ENCODE data around the gene GALNTL6. TPM values are rescaled to one million over a fixed set of nuclear protein-coding genes. Genes with fewer than 3 reads are reported as not detected.

The GALNTL6 gene
- polyA plus RNA-seq, 1 donor from 2014 or later, result 14.9 TPM

DNA sequence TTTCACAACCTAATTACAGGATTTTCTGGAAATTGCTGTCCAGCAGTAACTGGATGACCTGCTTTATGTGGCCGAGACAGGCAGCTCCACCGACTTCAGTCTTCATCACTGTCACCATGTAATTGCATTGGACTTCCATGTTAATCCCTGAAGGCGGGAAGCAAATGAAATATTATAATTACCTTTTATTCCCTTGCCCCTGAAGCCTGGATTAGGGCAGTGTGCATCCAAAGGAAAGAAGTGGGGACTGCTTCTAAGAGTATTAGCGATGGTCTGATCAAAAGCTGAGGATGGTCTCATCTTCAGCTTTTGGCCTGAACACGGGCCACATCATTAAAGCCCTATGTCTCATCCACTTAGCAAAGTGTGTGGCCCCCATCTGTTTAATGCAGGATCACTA is 1043.8 kb downstream of the GALNTL6 start:
- Histone ChIP-seq H3K27me3 (ENCODE audit: insufficient read depth, low read depth, low read length) (no peaks in the 10 kb centered on the region), H3F3A (ENCODE audit: insufficient read depth, low read length, poor library complexity, severe bottlenecking) (no peaks in the 10 kb centered on the region), H2AFZ (ENCODE audit: low read depth, low read length) (no peak overlapping the region), H3K9me2 (ENCODE audit: insufficient read depth, low read length) (no peaks in the 10 kb centered on the region), H3K4me2 (ENCODE audit: low read length) (no peak overlapping the region), H3K36me3 (ENCODE audit: insufficient read depth, low read length) (no peaks in the 10 kb centered on the region), H3K9ac (ENCODE audit: low read length) (no peak overlapping the region), H4K20me1 (ENCODE audit: insufficient read depth) (no peaks in the 10 kb centered on the region), H3K9me3 (ENCODE audit: low read length) (no peaks in the 10 kb centered on the region), H3K27ac (ENCODE audit: low read length) (no peak overlapping the region), H3K79me2 (replicated peaks; ENCODE audit: insufficient read depth, low read length) (no peaks in the 10 kb centered on the region), H3K4me3 (ENCODE audit: low read length) (no peak overlapping the region)
- TF ChIP-seq RAD21 (conservative IDR thresholded peaks at IDR 0.05) (no peak), POLR2AphosphoS5 (IDR thresholded peaks at IDR 0.05) (no peak), EP300 (conservative IDR thresholded peaks at IDR 0.05; ENCODE audit: poor library complexity, severe bottlenecking) (no peak), EZH2 (IDR thresholded peaks at IDR 0.05; ENCODE audit: borderline replicate concordance, insufficient read depth, low read length, poor library complexity, severe bottlenecking) (no peak), TAF1 (IDR thresholded peaks at IDR 0.05; ENCODE audit: low read depth) (no peak), SMC3 (conservative IDR thresholded peaks at IDR 0.05; ENCODE audit: poor library complexity) (no peak), MXI1 (conservative IDR thresholded peaks at IDR 0.05; ENCODE audit: poor library complexity, severe bottlenecking) (no peak)
- TF ChIP-seq, protein P1, sequence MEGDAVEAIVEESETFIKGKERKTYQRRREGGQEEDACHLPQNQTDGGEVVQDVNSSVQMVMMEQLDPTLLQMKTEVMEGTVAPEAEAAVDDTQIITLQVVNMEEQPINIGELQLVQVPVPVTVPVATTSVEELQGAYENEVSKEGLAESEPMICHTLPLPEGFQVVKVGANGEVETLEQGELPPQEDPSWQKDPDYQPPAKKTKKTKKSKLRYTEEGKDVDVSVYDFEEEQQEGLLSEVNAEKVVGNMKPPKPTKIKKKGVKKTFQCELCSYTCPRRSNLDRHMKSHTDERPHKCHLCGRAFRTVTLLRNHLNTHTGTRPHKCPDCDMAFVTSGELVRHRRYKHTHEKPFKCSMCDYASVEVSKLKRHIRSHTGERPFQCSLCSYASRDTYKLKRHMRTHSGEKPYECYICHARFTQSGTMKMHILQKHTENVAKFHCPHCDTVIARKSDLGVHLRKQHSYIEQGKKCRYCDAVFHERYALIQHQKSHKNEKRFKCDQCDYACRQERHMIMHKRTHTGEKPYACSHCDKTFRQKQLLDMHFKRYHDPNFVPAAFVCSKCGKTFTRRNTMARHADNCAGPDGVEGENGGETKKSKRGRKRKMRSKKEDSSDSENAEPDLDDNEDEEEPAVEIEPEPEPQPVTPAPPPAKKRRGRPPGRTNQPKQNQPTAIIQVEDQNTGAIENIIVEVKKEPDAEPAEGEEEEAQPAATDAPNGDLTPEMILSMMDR (IDR thresholded peaks at IDR 0.05; ENCODE audit: poor library complexity, severe bottlenecking), result no peak
- TF ChIP-seq, protein P2, sequence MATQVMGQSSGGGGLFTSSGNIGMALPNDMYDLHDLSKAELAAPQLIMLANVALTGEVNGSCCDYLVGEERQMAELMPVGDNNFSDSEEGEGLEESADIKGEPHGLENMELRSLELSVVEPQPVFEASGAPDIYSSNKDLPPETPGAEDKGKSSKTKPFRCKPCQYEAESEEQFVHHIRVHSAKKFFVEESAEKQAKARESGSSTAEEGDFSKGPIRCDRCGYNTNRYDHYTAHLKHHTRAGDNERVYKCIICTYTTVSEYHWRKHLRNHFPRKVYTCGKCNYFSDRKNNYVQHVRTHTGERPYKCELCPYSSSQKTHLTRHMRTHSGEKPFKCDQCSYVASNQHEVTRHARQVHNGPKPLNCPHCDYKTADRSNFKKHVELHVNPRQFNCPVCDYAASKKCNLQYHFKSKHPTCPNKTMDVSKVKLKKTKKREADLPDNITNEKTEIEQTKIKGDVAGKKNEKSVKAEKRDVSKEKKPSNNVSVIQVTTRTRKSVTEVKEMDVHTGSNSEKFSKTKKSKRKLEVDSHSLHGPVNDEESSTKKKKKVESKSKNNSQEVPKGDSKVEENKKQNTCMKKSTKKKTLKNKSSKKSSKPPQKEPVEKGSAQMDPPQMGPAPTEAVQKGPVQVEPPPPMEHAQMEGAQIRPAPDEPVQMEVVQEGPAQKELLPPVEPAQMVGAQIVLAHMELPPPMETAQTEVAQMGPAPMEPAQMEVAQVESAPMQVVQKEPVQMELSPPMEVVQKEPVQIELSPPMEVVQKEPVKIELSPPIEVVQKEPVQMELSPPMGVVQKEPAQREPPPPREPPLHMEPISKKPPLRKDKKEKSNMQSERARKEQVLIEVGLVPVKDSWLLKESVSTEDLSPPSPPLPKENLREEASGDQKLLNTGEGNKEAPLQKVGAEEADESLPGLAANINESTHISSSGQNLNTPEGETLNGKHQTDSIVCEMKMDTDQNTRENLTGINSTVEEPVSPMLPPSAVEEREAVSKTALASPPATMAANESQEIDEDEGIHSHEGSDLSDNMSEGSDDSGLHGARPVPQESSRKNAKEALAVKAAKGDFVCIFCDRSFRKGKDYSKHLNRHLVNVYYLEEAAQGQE (IDR thresholded peaks at IDR 0.05; ENCODE audit: borderline replicate concordance), result no peak

DNA sequence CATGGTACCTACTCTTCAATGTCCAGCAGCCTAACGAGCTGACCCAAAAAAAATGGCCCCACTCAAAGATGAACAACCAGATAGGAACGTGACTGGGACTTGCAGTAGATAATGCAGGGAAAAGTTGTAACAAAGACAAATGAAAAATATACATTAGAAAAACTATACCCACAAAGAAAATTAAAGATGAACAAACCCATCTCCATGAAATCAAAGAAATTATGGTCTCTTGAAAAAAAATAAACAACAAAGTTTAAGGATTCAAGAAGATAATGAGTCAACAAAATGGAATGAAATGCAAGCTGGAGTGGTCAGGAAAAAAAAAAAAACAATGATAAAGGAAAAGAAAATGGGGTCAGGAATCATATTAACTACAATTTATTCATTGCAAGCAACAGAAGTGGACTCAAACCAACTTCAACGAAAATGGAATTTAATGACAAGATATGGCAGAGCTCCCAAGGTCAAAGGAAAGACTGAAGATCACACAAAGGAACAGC is 1045.6 kb downstream of the GALNTL6 start:
- no peaks in the 10 kb centered on the region for H3K36me3 ChIP-seq (ENCODE audit: insufficient read depth, low read length)
- H3K9me2 ChIP-seq (ENCODE audit: insufficient read depth, low read length), result no peaks in the 10 kb centered on the region
- H3K9me3 ChIP-seq (ENCODE audit: low read length), result peaks cover 3% of the 10 kb centered on the region
- H3K4me3 ChIP-seq (ENCODE audit: low read length), result no peak overlapping the region
- H4K20me1 ChIP-seq (ENCODE audit: insufficient read depth), result no peaks in the 10 kb centered on the region
- H3K4me2 ChIP-seq (ENCODE audit: low read length), result no peak overlapping the region
- no peaks in the 10 kb centered on the region for H3K27me3 ChIP-seq (ENCODE audit: insufficient read depth, low read depth, low read length)
- no peak overlapping the region for H2AFZ ChIP-seq (ENCODE audit: low read depth, low read length)
- no peak overlapping the region for H3K9ac ChIP-seq (ENCODE audit: low read length)
- H3K79me2 ChIP-seq (replicated peaks; ENCODE audit: insufficient read depth, low read length), result no peaks in the 10 kb centered on the region
- no peak overlapping the region for H3K27ac ChIP-seq (ENCODE audit: low read length)
- no peak for TF ChIP-seq MXI1 (conservative IDR thresholded peaks at IDR 0.05; ENCODE audit: poor library complexity, severe bottlenecking)
- TF ChIP-seq EZH2 (IDR thresholded peaks at IDR 0.05; ENCODE audit: borderline replicate concordance, insufficient read depth, low read length, poor library complexity, severe bottlenecking), result no peak
- no peaks in the 10 kb centered on the region for H3F3A ChIP-seq (ENCODE audit: insufficient read depth, low read length, poor library complexity, severe bottlenecking)
